Vagina (tissue), 2 donors: ENCODE measurements around the gene KERA. TPM values are rescaled to one million over a fixed set of nuclear protein-coding genes. Genes with fewer than 3 reads are reported as not detected.

Experiments
- DNase-seq, 2 donors: peaks; one replicate each; pipeline ENCODE4 v3.0.0-alpha.2; 2017; ENCODE audit errors: extremely low spot score in 2 of 2
- H3K27ac ChIP-seq: fragments of 200-600 bp; sonication (generic); one replicate; pipeline ENCODE4 v1.5.1; 2019
- H3K27me3 ChIP-seq: fragments of 200-600 bp; sonication (generic); one replicate; pipeline ENCODE4 v1.5.1; 2019
- H3K36me3 ChIP-seq, 2 donors: fragments of 200-600 bp; sonication (generic); one replicate each; pipeline ENCODE4 v1.5.1; 2017 to 2019
- H3K4me1 ChIP-seq: fragments of 200-600 bp; sonication (generic); one replicate; pipeline ENCODE4 v1.5.1; 2019
- H3K4me3 ChIP-seq, 2 donors: fragments of 200-600 bp; sonication (generic); 1 replicate in 1 of 2; 2 replicates in 1 of 2; pipeline ENCODE4 v1.5.1; 2016 to 2019
- H3K9me3 ChIP-seq: fragments of 200-600 bp; sonication (generic); one replicate; pipeline ENCODE4 v1.5.1; 2019
- POLR2A ChIP-seq, 2 donors: fragments of 450-650 bp; IDR thresholded peaks; one replicate each; pipeline ENCODE4 v1.6.1; 2017; ENCODE audit warnings: antibody characterized with exemption in 2 of 2, mild to moderate bottlenecking in 2 of 2, moderate library complexity in 2 of 2
- POLR2AphosphoS5 ChIP-seq, 2 donors: sonication (generic); formaldehyde crosslinking; IDR thresholded peaks; one replicate each; pipeline ENCODE4 v1.9.0; 2017; ENCODE audit warnings: antibody characterized with exemption in 2 of 2, mild to moderate bottlenecking in 2 of 2, low read depth in 1 of 2; ENCODE audit not compliant: insufficient read depth in 1 of 2
- intact Hi-C: fragments of 100-400 bp; cut with DNase I; formaldehyde crosslinking; loops from one replicate; pipeline ENCODE4 v1.15.1; 2023
- total RNA-seq: library from RNA; depleted of rRNA; stranded (reverse); fragments of >200 nt; gene quantifications from one replicate; pipeline ENCODE4 v1.2.3, GENCODE V29; 2016
- TF ChIP-seq, protein P1 (sequence below), 3 experiments: fragments of 450-650 bp in 2 of 3; fragments of 200-600 bp in 1 of 3; sonication (generic) in 1 of 3; IDR thresholded peaks; one replicate each; pipeline ENCODE4 v1.5.1; 2017 to 2019; ENCODE audit warnings: antibody characterized with exemption in 3 of 3, mild to moderate bottlenecking in 2 of 3, moderate library complexity in 2 of 3

The KERA gene
- total RNA-seq, 1 donor from 2014 or later, result not detected

DNA sequence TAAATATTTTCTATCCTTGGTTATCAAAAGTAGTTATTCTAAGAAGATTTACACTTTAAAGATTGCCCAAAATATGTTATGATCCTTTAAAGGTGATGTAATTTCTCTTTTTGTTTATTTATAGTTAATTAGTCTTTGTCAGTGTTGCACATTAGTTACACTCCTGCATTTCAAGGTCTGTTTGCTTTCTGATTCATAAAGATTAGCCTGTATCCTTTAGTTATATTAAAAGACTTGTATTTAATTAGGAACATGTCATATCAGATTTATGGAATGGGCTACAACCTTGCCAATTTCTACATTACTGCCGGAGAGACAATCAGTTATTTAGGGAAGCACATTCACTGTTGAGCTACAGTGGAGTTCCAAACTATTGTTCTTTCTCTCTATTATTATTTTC is 56.5 kb downstream of the KERA start:
- Histone ChIP-seq H3K4me3 (no peak overlapping the region), H3K27me3 (no peaks in the 10 kb centered on the region), H3K27ac (no peak overlapping the region), H3K9me3 (no peaks in the 10 kb centered on the region), H3K36me3 (no peaks in the 10 kb centered on the region), H3K4me1 (no peaks in the 10 kb centered on the region)
- DNase-seq, result no peak
- TF ChIP-seq, protein P1, sequence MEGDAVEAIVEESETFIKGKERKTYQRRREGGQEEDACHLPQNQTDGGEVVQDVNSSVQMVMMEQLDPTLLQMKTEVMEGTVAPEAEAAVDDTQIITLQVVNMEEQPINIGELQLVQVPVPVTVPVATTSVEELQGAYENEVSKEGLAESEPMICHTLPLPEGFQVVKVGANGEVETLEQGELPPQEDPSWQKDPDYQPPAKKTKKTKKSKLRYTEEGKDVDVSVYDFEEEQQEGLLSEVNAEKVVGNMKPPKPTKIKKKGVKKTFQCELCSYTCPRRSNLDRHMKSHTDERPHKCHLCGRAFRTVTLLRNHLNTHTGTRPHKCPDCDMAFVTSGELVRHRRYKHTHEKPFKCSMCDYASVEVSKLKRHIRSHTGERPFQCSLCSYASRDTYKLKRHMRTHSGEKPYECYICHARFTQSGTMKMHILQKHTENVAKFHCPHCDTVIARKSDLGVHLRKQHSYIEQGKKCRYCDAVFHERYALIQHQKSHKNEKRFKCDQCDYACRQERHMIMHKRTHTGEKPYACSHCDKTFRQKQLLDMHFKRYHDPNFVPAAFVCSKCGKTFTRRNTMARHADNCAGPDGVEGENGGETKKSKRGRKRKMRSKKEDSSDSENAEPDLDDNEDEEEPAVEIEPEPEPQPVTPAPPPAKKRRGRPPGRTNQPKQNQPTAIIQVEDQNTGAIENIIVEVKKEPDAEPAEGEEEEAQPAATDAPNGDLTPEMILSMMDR (IDR thresholded peaks at IDR 0.05), result no peak
- TF ChIP-seq POLR2A (IDR thresholded peaks at IDR 0.05) (no peak), POLR2AphosphoS5 (IDR thresholded peaks at IDR 0.05; ENCODE audit: insufficient read depth in 1 of 2, low read depth in 1 of 2) (no peak)
- intact Hi-C loops, result no loop called here

Other genes starting within 250 kb of the KERA start
- not detected for gene CCER1, start 102.8 kb downstream of the KERA start, total RNA-seq
- not detected for gene EPYC, start 53.1 kb downstream of the KERA start, total RNA-seq
- gene LUM, start 53.5 kb upstream of the KERA start, total RNA-seq, result 72.9 TPM
- gene DCN, start 124.8 kb upstream of the KERA start, total RNA-seq, result 1,553 TPM